Bronchial epithelial cell (primary cell): ENCODE measurements around the gene MICU1. TPM values are rescaled to one million over a fixed set of nuclear protein-coding genes. Genes with fewer than 3 reads are reported as not detected.

Source experiments
- DNase-seq: peaks from one replicate; pipeline ENCODE4 v3.0.0-alpha.2; 2010; ENCODE audit warnings: low read depth
- FAIRE-seq: peaks from 2 replicates; lab custom pipeline; 2011; peaks lifted over from hg19 to GRCh38; lab: Jason Lieb, UNC
- H3K27me3 ChIP-seq: 2 replicates; pipeline ENCODE4 v1.5.1; 2011; ENCODE audit warnings: low read length; ENCODE audit not compliant: control insufficient read depth, insufficient read depth
- H3K36me3 ChIP-seq: 2 replicates; pipeline ENCODE4 v1.5.1; 2011; ENCODE audit warnings: low read length; ENCODE audit not compliant: control insufficient read depth, insufficient read depth
- H3K4me3 ChIP-seq: 2 replicates; pipeline ENCODE4 v1.5.1; 2011; ENCODE audit warnings: mild to moderate bottlenecking, low read depth, low read length, control low read depth
- total RNA-seq: library from RNA; depleted of rRNA; stranded (reverse); fragments of >200 nt; gene quantifications from 2 replicates; pipeline ENCODE4 v1.2.1, GENCODE V29; 2014
- TF ChIP-seq, protein P1 (sequence below): IDR thresholded peaks from 2 replicates; pipeline ENCODE4 v1.5.1; 2011; ENCODE audit warnings: mild to moderate bottlenecking, moderate library complexity, low read length, control low read depth, inconsistent platforms; ENCODE audit not compliant: insufficient read depth, severe bottlenecking

Gene MICU1
- total RNA-seq, 1 donor from 2014 or later, result 20.8 TPM

DNA sequence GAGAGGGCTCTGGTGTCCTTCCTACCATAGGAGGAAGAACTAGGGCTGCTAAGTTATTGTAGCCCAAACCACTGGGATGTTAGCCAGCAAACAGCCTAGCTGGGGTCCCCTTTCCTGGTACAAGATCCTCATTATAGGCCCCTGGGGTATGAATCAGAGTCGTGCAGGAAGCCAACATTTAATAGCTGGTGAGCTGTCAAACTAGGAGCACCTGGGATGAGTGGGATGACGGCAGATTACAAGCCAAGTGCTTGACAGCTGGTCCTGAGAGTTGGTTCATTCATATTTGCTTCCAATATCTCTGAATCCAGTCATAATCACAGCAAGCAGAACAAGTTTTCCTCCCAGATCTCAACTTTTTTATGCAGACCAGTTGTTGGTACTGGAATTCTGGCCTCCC, 246.1 kb downstream of the MICU1 start:
- Histone ChIP-seq H3K27me3 (no peaks in the 10 kb centered on the region), H3K36me3 (peaks cover 2% of the 10 kb centered on the region), H3K4me3 (no peak overlapping the region)
- FAIRE-seq, result no peak
- TF ChIP-seq, protein P1, sequence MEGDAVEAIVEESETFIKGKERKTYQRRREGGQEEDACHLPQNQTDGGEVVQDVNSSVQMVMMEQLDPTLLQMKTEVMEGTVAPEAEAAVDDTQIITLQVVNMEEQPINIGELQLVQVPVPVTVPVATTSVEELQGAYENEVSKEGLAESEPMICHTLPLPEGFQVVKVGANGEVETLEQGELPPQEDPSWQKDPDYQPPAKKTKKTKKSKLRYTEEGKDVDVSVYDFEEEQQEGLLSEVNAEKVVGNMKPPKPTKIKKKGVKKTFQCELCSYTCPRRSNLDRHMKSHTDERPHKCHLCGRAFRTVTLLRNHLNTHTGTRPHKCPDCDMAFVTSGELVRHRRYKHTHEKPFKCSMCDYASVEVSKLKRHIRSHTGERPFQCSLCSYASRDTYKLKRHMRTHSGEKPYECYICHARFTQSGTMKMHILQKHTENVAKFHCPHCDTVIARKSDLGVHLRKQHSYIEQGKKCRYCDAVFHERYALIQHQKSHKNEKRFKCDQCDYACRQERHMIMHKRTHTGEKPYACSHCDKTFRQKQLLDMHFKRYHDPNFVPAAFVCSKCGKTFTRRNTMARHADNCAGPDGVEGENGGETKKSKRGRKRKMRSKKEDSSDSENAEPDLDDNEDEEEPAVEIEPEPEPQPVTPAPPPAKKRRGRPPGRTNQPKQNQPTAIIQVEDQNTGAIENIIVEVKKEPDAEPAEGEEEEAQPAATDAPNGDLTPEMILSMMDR, result no peak
- no peak for DNase-seq

DNA sequence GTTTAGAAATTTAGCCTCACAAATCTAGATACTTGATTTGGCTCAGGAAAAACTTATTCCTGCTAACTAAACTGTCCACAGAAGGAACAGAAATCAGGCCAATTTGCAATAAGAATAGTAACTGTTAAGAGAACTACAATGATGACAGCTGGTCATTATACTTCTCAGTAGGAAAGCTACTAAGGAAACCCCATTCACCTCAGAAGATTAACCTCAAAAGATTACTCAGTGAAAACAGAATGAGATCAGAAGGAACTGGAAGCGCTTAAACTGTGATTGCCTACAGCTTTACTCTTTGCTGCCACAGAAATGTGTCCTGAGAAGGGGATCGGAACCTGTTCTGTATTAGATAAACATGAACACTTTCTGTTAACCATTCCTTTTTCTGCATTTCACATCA, 246.8 kb downstream of the MICU1 start:
- H3K4me3 ChIP-seq, result no peak overlapping the region
- DNase-seq (no peak), FAIRE-seq (no peak)
- H3K36me3 ChIP-seq, result peaks cover 2% of the 10 kb centered on the region
- H3K27me3 ChIP-seq, result no peaks in the 10 kb centered on the region
- TF ChIP-seq, protein P1, result no peak

DNA sequence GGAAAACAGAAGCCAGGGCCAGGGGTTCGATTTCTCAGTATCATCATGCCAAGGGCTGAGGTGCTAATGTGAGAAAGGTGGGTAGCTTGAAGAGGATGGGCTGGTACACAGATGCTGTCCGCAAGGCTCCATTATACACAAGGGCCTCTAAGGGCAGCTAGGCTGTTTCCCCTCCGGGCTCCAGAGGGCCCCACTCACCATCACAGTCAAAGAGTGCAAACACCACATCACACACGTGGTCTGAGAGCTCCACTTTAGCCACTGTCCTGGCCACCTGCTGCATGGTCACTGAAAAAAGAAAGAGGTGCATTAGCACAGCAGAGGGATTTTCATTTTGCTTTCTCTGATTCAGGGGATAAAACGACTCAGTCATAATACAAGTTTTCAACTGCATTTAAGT, 250.3 kb downstream of the MICU1 start:
- TF ChIP-seq, protein P1, result no peak
- Histone ChIP-seq H3K27me3 (no peaks in the 10 kb centered on the region), H3K4me3 (no peak overlapping the region), H3K36me3 (peaks cover 2% of the 10 kb centered on the region)
- FAIRE-seq, result no peak
- no peak for DNase-seq

DNA sequence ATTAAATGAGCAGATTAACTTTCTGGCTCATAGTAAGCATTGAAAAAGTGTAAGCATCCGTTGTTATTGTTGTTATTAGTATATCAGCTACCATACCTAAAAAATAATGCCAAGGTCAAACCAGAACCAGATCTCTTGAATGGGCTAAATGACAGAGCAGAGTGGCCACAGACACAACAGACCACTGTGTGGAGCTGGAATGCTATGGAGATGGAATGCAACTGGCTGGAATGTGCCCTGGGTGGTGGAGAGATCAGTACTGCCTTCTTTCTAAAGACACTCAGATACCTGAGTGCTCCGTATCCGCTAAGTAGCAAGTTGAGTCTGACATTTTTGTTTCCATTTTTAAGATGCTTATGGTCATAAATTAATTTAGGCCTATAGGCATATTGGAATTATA, 250.7 kb downstream of the MICU1 start:
- no peak for DNase-seq
- TF ChIP-seq, protein P1, result no peak
- Histone ChIP-seq H3K4me3 (no peak overlapping the region), H3K36me3 (peaks cover 2% of the 10 kb centered on the region), H3K27me3 (no peaks in the 10 kb centered on the region)
- no peak for FAIRE-seq

DNA sequence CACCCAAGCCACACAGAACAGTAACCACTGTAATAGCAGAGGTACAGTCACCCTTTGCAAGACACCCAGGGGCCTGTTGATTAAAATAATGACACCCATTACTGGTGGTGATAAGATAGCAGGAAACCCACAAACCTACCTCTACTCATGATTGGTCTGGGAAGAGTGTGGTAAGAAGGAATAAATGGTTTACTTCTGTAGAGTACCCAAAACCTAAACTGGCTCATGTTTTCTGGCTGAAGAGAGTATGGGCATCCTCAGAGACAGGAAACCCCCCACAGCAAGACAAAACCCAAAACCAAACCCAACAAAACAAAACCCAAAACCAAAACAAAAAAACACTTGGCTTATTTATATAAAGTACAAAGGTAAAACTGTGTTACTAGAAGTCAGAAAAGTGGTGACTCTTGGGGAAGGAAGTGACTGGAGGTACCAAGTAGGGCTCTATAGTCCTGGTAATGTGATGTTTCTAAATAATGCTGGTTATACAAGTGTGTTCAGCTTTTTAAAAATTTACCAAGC, 255.6 kb downstream of the MICU1 start:
- H3K4me3 ChIP-seq, result no peak overlapping the region
- H3K36me3 ChIP-seq, result no peaks in the 10 kb centered on the region
- TF ChIP-seq, protein P1, result no peak
- FAIRE-seq, result no peak
- H3K27me3 ChIP-seq, result no peaks in the 10 kb centered on the region
- no peak for DNase-seq
